Activated CD4-positive, alpha-beta T cell treated with anti-CD3 and anti-CD28 coated beads, Interleukin-2, amount 10 ng/mL, durations not matched to agents 7 days and 5 days (primary cell): ENCODE data around the gene SLC9A3. TPM values are rescaled to one million over a fixed set of nuclear protein-coding genes. Genes with fewer than 3 reads are reported as not detected.
A peak's percentile ranks its signal among the peaks of the same experiment; 100 is the strongest.

Source experiments
- CTCF ChIA-PET: fragments of 350-600 bp; sonication (Branson Sonifier 250); formaldehyde crosslinking; loops from one replicate; lab custom pipeline; 2021; ENCODE audit warnings: antibody characterized with exemption; lab: Charles Lee
- POLR2A ChIA-PET: fragments of 350-600 bp; sonication (Branson Sonifier 250); formaldehyde crosslinking; loops from one replicate; lab custom pipeline; 2021; ENCODE audit warnings: antibody characterized with exemption; lab: Charles Lee
- DNase-seq: peaks from one replicate; pipeline ENCODE4 v3.0.0-alpha.2; 2020
- H3K27ac Mint-ChIP-seq: one replicate; pipeline ENCODE4 v1.8.0; 2021; ENCODE audit warnings: mild to moderate bottlenecking, moderate library complexity, mixed read lengths
- H3K27me3 Mint-ChIP-seq: one replicate; pipeline ENCODE4 v1.8.0; 2021; ENCODE audit warnings: mixed read lengths
- H3K36me3 Mint-ChIP-seq: one replicate; pipeline ENCODE4 v1.8.0; 2021; ENCODE audit warnings: low read depth, mixed read lengths
- H3K4me1 Mint-ChIP-seq: one replicate; pipeline ENCODE4 v1.8.0; 2021; ENCODE audit warnings: mixed read lengths
- H3K4me3 Mint-ChIP-seq: one replicate; pipeline ENCODE4 v1.8.0; 2021; ENCODE audit warnings: mild to moderate bottlenecking, moderate library complexity, mixed read lengths
- H3K9me3 Mint-ChIP-seq: one replicate; pipeline ENCODE4 v1.8.0; 2021; ENCODE audit warnings: mixed read lengths
- total RNA-seq, 2 experiments: library from RNA; stranded (reverse); gene quantifications; one replicate each; pipeline ENCODE4 v1.2.3, GENCODE V29; 2021

SLC9A3 gene
- total RNA-seq, 2 experiments from 2014 or later, result 1.4 to 2.2 TPM

DNA sequence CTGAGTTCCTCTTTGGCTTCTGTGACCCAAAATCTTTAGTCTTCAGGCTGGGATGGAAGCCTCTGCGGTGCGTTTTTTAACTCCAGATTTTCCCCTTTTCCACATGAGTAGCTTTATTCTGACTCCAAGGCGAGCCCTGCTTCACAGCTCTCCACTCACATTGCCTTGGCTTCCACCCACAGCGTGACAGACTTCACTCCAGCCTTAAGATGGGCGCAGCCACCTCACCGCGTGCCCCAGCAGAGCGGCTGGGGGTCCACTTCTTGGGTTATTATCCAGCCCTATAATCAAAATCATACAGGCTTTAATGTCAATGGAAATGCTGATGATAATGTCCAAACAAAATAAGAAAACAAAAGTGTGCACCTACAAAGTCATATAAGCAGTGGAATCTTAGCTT is 80.0 kb downstream of the SLC9A3 start:
- CTCF ChIA-PET, result interaction anchor here (1.2 kb wide), 1 partner anchor 16 kb away, joined by 3 read pairs; no protein-coding TSS in a partner anchor
- POLR2A ChIA-PET, result no interaction called here

DNA sequence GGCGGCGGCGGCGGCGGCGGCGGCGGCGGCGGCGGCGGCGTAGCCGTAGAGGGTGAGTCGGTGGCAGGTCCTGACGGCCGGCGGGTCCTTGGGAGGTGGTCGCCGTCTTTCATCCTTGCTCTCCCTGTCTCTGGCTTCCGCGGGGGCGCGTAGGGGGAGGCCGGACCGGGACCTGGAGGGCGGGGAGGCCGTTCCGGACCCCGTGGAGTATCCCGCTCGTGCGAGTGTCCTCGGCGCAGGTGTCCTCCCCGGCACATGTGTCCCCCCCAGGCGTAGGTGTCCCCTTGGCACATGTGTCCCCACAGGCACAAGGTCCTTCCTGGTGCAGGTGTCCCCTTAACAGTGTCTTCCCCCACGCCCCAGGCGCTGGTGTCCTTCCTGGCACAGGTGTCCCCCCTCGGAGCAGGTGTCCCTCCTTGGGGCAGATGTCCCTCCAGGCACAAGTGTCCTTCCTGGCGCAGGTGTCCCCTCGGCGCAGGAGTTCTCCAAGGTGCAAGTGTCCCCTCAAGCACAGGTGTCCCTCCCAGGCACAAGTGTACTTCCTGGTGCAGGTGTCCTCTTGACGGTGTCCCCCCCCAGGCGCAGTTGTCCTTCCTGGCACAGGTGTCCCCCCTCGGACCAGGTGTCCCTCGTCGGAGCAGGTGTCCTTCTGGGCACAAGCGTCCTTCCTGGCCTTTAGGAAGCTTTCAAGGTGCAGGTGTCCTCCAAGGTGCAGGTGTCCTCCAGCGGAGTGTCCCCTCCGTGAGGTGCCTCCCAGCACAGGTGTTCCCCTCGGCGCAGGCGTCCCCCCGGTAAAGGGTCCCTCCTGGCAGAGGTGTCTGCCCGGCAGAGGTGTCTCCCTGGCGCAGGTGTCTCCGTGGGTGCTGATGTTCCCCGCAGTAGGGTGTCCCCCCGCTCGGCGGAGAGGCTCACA is 80.8 kb downstream of the SLC9A3 start:
- POLR2A ChIA-PET, result no interaction called here
- H3K27ac Mint-ChIP-seq, result peak overlapping the region; percentile 86
- H3K36me3 Mint-ChIP-seq, result peaks cover 23% of the 10 kb centered on the region

More for the DNA sequence above, 80.0 kb downstream of the SLC9A3 start:
- Mint-ChIP-seq H3K9me3 (no peaks in the 10 kb centered on the region), H3K27me3 (no peaks in the 10 kb centered on the region), H3K36me3 (peaks cover 31% of the 10 kb centered on the region), H3K27ac (peak overlapping the region; percentile 86), H3K4me1 (peaks cover 52% of the 10 kb centered on the region), H3K4me3 (peak overlapping the region; percentile 94)
- DNase-seq, result no peak

DNA sequence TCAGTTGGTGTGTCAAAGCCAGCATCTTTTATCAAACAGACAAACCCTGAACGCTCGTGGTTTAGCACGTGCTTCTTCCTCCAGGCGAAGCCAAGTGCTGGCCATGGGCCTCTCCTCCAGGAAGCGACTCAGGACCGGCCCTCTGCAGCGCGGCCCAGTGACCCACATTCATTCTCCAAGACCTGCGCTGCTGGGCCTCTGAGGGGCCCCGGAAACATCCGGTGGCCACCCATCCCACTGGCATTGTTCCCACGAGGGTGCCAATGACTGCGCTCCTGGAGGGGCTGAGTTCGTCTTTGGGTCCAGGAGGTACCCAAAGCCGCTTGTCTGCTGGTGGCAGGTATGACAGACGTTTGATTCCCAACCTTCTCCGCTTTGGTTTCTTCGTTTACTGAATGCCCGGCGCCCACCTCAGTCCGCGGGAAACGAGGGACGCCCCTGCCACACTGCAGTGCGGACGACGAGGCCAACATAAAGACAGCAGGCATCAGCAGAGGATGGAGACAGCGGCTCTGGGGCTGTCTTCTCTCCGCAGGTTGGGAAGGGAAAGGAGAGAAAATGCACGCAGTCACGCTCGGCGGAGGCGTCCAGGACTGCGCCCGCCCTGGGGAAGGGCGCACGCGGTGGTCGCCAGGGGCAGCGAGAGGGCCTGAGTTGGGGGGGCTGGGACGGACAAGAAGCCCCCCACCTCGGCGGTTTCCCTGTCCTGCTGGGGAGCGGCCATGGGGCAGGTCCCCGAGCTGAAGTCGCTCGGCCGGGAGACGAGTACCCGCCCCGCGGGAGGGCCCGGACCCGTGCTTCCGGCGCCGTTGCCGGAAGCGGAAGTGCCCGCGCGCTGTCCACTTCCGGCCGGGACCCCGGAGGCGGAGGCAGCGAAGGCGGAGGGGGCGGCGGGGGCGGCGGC is 81.7 kb downstream of the SLC9A3 start, which contains the start of gene EXOC3:
TSS of gene EXOC3 (plus strand) at position 842 of the 904 bp plus-strand sequence. CDS start 3,030 bp downstream, outside the sequence.
- Mint-ChIP-seq H3K27ac (peak within 1 kb of the TSS; percentile 96), H3K36me3 (peaks cover 16% of the 10 kb centered on the region), H3K27me3 (no peaks in the 10 kb centered on the region), H3K4me1 (peaks cover 47% of the 10 kb centered on the region), H3K9me3 (no peaks in the 10 kb centered on the region), H3K4me3 (peak within 1 kb of the TSS; percentile 94)
- CTCF ChIA-PET, result interaction anchor here (0.6 kb wide), 1 partner anchor 49 kb away, joined by 3 read pairs; no protein-coding TSS in a partner anchor
- DNase-seq, result peak; percentile 74
- POLR2A ChIA-PET, result no interaction called here

More for the DNA sequence above, 80.8 kb downstream of the SLC9A3 start:
- peak; percentile 40 for DNase-seq
- H3K9me3 Mint-ChIP-seq, result no peaks in the 10 kb centered on the region
- CTCF ChIA-PET, result interaction anchor here (1.2 kb wide), 1 partner anchor 15 kb away, joined by 3 read pairs; no protein-coding TSS in a partner anchor
- no peaks in the 10 kb centered on the region for H3K27me3 Mint-ChIP-seq
- peak overlapping the region; percentile 94 for H3K4me3 Mint-ChIP-seq
- peaks cover 50% of the 10 kb centered on the region for H3K4me1 Mint-ChIP-seq

DNA sequence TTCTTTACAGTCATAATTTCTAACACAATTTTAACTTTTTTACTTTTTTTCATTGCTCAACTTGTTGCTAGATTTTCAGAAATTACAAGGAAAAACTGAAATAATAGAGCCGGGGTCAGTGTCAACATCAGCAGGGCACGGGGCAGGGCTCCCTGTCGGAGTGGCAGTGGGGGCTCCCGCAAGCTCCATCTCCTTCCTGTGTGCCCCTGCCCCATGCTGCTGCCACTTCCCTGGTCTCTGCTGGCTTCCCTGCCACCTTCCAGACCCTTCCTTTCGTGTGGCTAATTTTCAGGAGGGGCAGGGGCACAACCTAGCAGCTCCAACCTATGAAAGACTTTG is 82.3 kb downstream of the SLC9A3 start:
- H3K4me3 Mint-ChIP-seq, result peak overlapping the region; percentile 94
- ChIA-PET CTCF (interaction anchor here (0.6 kb wide), 1 partner anchor 49 kb away, joined by 3 read pairs; no protein-coding TSS in a partner anchor), POLR2A (no interaction called here)
- no peak for DNase-seq
- no peaks in the 10 kb centered on the region for H3K9me3 Mint-ChIP-seq
- H3K4me1 Mint-ChIP-seq, result peaks cover 46% of the 10 kb centered on the region
- H3K36me3 Mint-ChIP-seq, result peaks cover 10% of the 10 kb centered on the region
- H3K27me3 Mint-ChIP-seq, result no peaks in the 10 kb centered on the region
- peak overlapping the region; percentile 62 for H3K27ac Mint-ChIP-seq

DNA sequence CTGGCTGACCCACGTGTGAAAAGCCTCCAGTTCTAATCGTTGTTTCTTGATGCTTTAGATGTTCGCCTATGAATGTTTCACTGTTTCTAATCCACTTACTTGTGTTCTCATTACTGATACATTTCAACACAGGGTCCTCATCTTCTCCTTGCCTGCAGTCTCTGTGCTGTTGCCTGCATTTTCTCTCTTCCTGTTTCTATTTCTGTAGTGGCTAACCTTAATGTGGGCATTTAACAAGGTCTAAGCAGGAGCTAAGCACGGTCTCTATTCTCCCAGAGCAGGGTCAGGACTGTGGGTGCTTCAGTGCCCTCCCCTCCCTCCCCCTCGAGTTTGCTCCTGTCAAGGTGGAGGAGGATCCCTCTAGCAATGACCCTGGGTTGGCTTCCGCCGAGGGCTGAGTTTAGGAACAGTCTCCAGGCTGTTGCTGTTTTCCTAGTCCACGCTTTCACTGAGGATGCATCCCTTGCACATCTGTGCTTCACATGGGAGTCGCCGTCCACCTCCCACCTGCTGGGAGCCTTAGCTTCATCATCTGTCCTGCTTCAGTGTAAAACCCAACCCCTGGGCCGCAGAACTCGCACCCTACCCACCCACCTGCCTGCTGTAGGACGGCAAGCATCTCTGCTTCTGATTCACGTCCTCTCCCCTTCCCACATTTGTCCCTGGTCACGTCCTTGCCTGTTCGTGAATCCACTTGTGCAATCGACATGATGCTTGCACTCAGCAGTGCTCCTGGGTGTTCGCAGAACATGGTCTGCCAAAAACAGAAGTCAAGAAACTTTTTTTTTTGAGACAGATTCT is 83.6 kb downstream of the SLC9A3 start:
- ChIA-PET POLR2A (no interaction called here), CTCF (interaction anchor here (0.8 to 1.5 kb wide), 3 partner anchors 10 to 72 kb away, joined by 3 to 4 read pairs (median 3); no protein-coding TSS in a partner anchor)
- Mint-ChIP-seq H3K27ac (no peak overlapping the region), H3K27me3 (no peaks in the 10 kb centered on the region), H3K9me3 (no peaks in the 10 kb centered on the region), H3K4me3 (no peak overlapping the region), H3K36me3 (peaks cover 3% of the 10 kb centered on the region), H3K4me1 (peaks cover 40% of the 10 kb centered on the region)
- DNase-seq, result no peak

DNA sequence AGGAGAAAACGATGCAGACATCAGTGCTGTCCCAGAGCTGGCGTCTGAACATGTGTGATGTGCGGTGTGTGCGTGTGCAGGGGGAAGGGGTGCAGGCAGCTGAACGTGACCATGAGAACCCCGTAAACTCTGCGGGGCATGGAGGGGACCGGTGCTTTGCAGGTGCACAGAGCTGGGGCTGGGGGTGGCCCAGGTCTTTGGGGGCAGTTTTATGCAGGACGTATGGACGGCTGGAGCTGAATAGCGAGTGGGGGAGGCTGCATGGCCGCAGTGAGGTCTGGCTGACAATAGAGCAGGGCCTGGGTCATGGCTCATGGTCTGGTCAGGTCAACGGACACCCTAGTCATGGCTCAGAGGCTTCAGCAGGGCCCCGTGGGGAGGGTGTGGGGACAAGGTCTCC is 84.6 kb downstream of the SLC9A3 start:
- ChIA-PET POLR2A (no interaction called here), CTCF (interaction anchor here (0.8 to 1.5 kb wide), 2 partner anchors 9 to 20 kb away, joined by 3 to 4 read pairs; no protein-coding TSS in a partner anchor)
- Mint-ChIP-seq H3K4me3 (no peak overlapping the region), H3K9me3 (no peaks in the 10 kb centered on the region), H3K4me1 (peaks cover 37% of the 10 kb centered on the region), H3K36me3 (no peaks in the 10 kb centered on the region), H3K27ac (no peak overlapping the region), H3K27me3 (no peaks in the 10 kb centered on the region)
- DNase-seq, result no peak

DNA sequence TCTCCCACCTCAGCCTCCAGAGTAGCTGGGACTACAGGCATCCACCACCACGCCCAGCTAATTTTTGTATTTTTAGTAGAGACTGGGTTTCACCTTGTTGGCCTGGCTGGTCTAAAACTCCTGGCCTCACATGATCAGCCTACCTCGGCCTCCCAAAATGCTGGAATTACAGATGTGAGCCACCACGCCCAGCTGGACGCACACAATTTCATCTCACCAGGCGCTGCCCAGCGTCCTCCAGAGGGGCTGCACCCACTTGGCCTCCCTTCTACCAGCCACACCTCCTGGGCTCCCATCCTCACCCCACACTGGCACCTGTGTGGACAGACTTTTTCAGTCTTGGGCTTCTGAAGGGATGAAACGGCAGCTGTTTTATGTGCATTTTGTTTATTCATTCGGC is 85.1 kb downstream of the SLC9A3 start:
- Mint-ChIP-seq H3K4me3 (no peak overlapping the region), H3K9me3 (no peaks in the 10 kb centered on the region), H3K27me3 (no peaks in the 10 kb centered on the region), H3K27ac (no peak overlapping the region), H3K4me1 (peaks cover 32% of the 10 kb centered on the region), H3K36me3 (no peaks in the 10 kb centered on the region)
- DNase-seq, result no peak
- POLR2A ChIA-PET, result no interaction called here
- CTCF ChIA-PET, result interaction anchor here (1.5 kb wide), 1 partner anchor 8 kb away, joined by 4 read pairs; no protein-coding TSS in a partner anchor

DNA sequence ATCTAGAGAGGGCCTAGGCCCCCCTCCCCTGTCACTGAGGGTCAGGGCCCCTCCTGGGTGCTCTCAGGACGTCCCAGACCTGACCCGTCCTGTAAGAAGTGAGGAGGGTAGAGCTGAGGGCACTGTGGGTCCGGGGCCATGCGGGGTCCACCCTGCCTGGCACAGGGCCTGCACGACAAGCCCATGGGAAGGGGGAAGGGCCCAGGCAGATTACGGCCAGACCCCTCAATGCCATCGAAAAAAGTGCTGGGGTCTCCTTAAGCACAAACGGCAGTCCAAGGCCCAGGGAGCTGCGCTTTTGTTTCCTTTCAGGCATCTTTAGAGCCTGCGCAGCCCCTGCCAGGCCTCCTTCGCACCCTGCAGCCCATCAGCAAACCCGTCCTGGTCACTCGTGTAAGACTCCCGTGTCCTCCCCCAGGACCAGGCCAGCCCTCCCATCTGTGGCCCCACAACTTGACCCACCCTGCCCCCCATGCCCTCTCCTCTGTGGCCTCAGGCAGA is 85.7 kb downstream of the SLC9A3 start:
- H3K9me3 Mint-ChIP-seq, result no peaks in the 10 kb centered on the region
- no peak overlapping the region for H3K27ac Mint-ChIP-seq
- no peak for DNase-seq
- no peak overlapping the region for H3K4me3 Mint-ChIP-seq
- peaks cover 26% of the 10 kb centered on the region for H3K4me1 Mint-ChIP-seq
- POLR2A ChIA-PET, result no interaction called here
- no peaks in the 10 kb centered on the region for H3K36me3 Mint-ChIP-seq
- CTCF ChIA-PET, result no interaction called here
- H3K27me3 Mint-ChIP-seq, result no peaks in the 10 kb centered on the region

DNA sequence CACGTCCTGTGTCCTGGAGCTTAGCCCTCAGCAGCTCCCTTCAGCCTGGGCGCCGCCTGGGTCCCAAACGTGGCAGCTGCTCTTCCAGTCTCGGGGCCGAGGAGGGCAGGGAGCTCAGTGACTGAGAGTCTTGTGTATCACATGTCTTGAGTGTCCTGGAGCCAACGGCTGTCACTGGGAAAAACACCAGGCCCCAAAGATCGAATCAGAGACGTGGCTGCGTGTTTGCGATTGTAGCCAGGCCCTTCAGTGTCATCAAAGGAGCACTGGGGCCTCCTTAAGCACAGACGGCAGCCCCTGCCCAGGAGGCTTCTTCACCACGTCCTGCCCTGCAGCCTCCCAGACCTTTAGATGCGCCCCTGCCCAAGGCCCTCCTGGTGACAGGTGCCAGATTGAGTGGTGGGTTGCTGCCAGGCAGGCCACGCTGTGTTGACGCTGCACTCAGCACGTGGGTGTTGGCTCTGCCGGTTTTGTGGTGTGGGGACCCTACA is 86.9 kb downstream of the SLC9A3 start:
- Mint-ChIP-seq H3K4me3 (no peak overlapping the region), H3K4me1 (peaks cover 22% of the 10 kb centered on the region), H3K27ac (no peak overlapping the region), H3K36me3 (no peaks in the 10 kb centered on the region), H3K9me3 (no peaks in the 10 kb centered on the region), H3K27me3 (no peaks in the 10 kb centered on the region)
- CTCF ChIA-PET, result no interaction called here
- POLR2A ChIA-PET, result no interaction called here
- DNase-seq, result no peak

DNA sequence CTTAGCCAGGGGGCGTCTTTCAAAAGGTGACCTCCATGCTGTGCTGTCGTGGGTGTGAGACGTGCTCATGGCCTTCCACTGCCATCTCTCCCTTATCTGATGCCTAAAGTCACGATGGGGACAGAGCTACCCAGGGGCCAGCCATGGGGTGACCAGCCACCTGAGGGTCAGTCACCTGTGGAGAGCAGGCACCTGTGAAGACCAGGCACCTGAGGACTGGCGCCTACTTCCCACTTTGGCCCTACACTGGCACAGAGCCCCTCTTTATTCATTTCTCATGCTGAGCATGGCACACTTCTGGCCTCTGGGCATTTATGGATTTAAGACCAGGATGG is 87.6 kb downstream of the SLC9A3 start:
- no peaks in the 10 kb centered on the region for H3K9me3 Mint-ChIP-seq
- H3K4me1 Mint-ChIP-seq, result peaks cover 16% of the 10 kb centered on the region
- DNase-seq, result no peak
- H3K36me3 Mint-ChIP-seq, result no peaks in the 10 kb centered on the region
- no peak overlapping the region for H3K27ac Mint-ChIP-seq
- CTCF ChIA-PET, result interaction anchor here (1.1 kb wide), 1 partner anchor 10 kb away, joined by 3 read pairs; no protein-coding TSS in a partner anchor
- H3K4me3 Mint-ChIP-seq, result no peak overlapping the region
- no peaks in the 10 kb centered on the region for H3K27me3 Mint-ChIP-seq
- POLR2A ChIA-PET, result no interaction called here

DNA sequence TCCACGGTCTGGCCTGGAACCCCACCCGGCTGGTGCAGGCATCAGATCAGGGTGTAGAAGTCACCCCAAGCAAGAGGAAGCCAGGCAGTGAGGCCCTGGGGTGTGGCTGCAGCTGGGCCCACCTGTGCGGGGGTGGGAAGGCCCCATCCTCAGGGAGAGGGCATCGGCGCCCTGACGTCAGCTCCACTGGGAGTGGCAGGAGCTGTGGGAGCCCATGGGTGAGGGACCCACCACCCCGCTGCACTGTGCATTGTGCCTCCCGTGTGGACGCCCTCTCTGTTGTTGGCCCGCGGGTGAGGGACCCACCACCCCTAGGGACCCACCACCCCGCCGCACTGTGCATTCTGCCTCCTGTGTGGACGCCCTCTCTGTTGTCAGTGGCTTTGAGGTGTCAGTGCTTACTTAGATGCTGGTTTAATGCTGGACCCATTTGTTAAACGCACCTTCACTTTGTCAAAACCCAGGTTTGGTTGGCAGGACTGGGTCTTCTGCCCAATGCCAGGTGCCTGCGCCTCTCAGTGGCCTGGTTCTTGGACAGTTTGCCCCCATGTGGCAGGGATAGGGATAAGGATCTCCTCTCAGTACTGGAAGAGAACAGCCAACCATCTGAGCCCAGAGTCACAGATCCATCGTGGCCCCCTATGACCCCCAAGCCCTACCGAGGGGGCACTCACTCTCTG is 88.1 kb downstream of the SLC9A3 start:
- no peak for DNase-seq

More for the DNA sequence above, 88.1 kb downstream of the SLC9A3 start:
- no peaks in the 10 kb centered on the region for H3K27me3 Mint-ChIP-seq
- no peak overlapping the region for H3K4me3 Mint-ChIP-seq
- ChIA-PET POLR2A (no interaction called here), CTCF (interaction anchor here (1.1 kb wide), 1 partner anchor 11 kb away, joined by 3 read pairs; no protein-coding TSS in a partner anchor)
- H3K4me1 Mint-ChIP-seq, result peaks cover 16% of the 10 kb centered on the region
- H3K27ac Mint-ChIP-seq, result no peak overlapping the region
- no peaks in the 10 kb centered on the region for H3K9me3 Mint-ChIP-seq
- H3K36me3 Mint-ChIP-seq, result no peaks in the 10 kb centered on the region
